Non-pigmented ciliary epithelial cell (primary cell): ENCODE measurements around the gene DDX54.
"Not testable (repeated sequence)": the region's sequence is repeated elsewhere in the genome, so short reads cannot be mapped to it uniquely, and the experiment has no call there.

Experiments used
- DNase-seq: peaks from one replicate; pipeline ENCODE4 v3.0.0-alpha.2; 2010; ENCODE audit warnings: low read depth

DDX54 gene

GRCh38 chr12:113161415-113162016 is 23.8 kb downstream of the DDX54 start:
- no peak for DNase-seq

- DNase-seq, result no peak
These were observed 25.3 kb downstream of the DDX54 start for GRCh38 chr12:113159937-113160336.

- no peak for DNase-seq
These were observed 26.7 kb downstream of the DDX54 start for GRCh38 chr12:113158439-113159203.

- no peak for DNase-seq
These were observed 27.9 kb downstream of the DDX54 start for GRCh38 chr12:113157218-113157859.

- DNase-seq, result no peak
These were observed 29.6 kb downstream of the DDX54 start for GRCh38 chr12:113155646-113156045.

GRCh38 chr12:113155060-113155459 is 30.2 kb downstream of the DDX54 start:
- no peak for DNase-seq

- no peak for DNase-seq
These were observed 30.8 kb downstream of the DDX54 start for GRCh38 chr12:113154351-113154973.

- DNase-seq, result peak; percentile 30
These were observed 32.2 kb downstream of the DDX54 start for GRCh38 chr12:113152835-113153814.

- DNase-seq, result no peak
These were observed 33.0 kb downstream of the DDX54 start for GRCh38 chr12:113152196-113152834.

GRCh38 chr12:113151655-113152054 is 33.6 kb downstream of the DDX54 start:
- no peak for DNase-seq

- peak; percentile 55 for DNase-seq
These were observed 35.7 kb downstream of the DDX54 start, which contains the start of gene CFAP73 for GRCh38 chr12:113149361-113150150. CFAP73 (plus strand) TSS chr12:113149724; CDS start chr12:113149858, 134 bp downstream.

- no peak for DNase-seq
These were observed 38.3 kb downstream of the DDX54 start for GRCh38 chr12:113146999-113147398.

- no peak for DNase-seq
These were observed 39.3 kb downstream of the DDX54 start for GRCh38 chr12:113145720-113146551.

GRCh38 chr12:113144806-113145205 is 40.5 kb downstream of the DDX54 start:
- DNase-seq, result no peak

- no peak for DNase-seq
These were observed 41.3 kb downstream of the DDX54 start for GRCh38 chr12:113143959-113144358.

- no peak for DNase-seq
These were observed 42.4 kb downstream of the DDX54 start for GRCh38 chr12:113142886-113143332.

- DNase-seq, result no peak
These were observed 42.9 kb downstream of the DDX54 start for GRCh38 chr12:113142173-113142885.

GRCh38 chr12:113141716-113142115 is 43.6 kb downstream of the DDX54 start:
- DNase-seq, result not testable (repeated sequence)
